ENCODE data around the gene CALR3.

DNA sequence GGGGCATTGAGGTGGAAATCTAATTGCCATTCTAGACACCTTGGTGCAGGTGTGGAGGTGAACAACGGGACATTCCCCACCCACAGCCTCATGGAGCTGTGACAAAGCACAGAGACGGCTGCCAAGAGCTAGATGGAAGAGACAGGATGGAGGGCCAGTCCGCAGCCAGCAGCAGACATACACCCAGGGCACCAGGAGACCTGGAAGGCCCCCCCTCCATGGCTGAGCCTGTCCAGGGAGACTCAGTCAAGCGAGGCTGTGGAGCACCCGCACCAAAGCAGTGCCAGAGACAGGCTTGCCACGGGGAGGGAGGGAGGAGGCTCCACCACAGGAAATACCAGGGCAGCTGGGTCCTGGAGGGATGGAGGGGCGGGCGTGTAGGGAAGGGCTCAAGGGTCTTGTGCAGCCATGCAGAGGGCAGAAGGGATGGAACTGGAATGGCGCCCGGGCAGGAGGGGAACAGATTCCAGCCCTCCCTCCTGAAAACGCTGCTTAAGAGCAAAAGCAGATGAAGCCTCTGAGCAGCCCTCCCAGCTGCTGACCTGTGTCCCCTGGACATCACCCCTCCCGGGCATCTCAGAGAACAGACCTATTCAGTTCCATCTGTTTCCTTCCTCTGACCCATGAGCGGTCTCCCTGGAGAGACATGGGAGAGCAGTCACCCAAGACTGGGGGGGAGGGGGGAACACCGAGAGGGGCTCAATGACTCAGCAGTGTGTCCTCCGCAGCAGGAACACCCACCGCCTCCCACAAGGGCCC, 38.6 kb downstream of the CALR3 start:
- TF ChIP-seq POLR2A (IDR thresholded peaks at IDR 0.05) = no peak
- no peak for TF ChIP-seq CTCF (IDR thresholded peaks at IDR 0.05)
